Measurements from ENCODE around the gene JAK1.

Gene JAK1

GRCh38 chr1:64884261-64885040 is 81.9 kb downstream of the JAK1 start:
- H3K36me3 ChIP-seq (ENCODE audit: insufficient read depth, low read length) = no peaks in the 10 kb centered on the region
- 95% methylated on average over 5 of the region's 5 CpGs for WGBS
- no peak overlapping the region for H3K27ac ChIP-seq (ENCODE audit: low read depth, low read length)

GRCh38 chr1:64882574-64883255 is 83.6 kb downstream of the JAK1 start:
- WGBS = 95% methylated on average over 10 of the region's 11 CpGs
- no peak overlapping the region for H3K9ac ChIP-seq (ENCODE audit: low read depth, low read length)
- H3K27me3 ChIP-seq (ENCODE audit: insufficient read depth, low read length) = no peaks in the 10 kb centered on the region

More at GRCh38 chr1:64884261-64885040, 81.9 kb downstream of the JAK1 start:
- Histone ChIP-seq H3K4me3 (ENCODE audit: low read length) (no peak overlapping the region), H3K9me3 (ENCODE audit: insufficient read depth, low read depth, low read length) (no peaks in the 10 kb centered on the region), H3K4me1 (ENCODE audit: insufficient read depth, low read length) (peaks cover 21% of the 10 kb centered on the region), H3K27me3 (ENCODE audit: insufficient read depth, low read length) (no peaks in the 10 kb centered on the region), H3K9ac (ENCODE audit: low read depth, low read length) (no peak overlapping the region)

GRCh38 chr1:64881281-64881680 is 85.1 kb downstream of the JAK1 start:
- Histone ChIP-seq H3K36me3 (ENCODE audit: insufficient read depth, low read length) (no peaks in the 10 kb centered on the region; the same call in 1 of the 2 replicates), H3K27ac (ENCODE audit: low read depth, low read length) (no peak overlapping the region), H3K9me3 (ENCODE audit: insufficient read depth, low read depth, low read length) (no peaks in the 10 kb centered on the region), H3K27me3 (ENCODE audit: insufficient read depth, low read length) (no peaks in the 10 kb centered on the region), H3K4me1 (ENCODE audit: insufficient read depth, low read length) (peaks cover 8% of the 10 kb centered on the region), H3K9ac (ENCODE audit: low read depth, low read length) (no peak overlapping the region), H3K4me3 (ENCODE audit: low read length) (no peak overlapping the region)
- WGBS = 92% methylated on average over 1 of the region's 1 CpG

More at GRCh38 chr1:64882574-64883255, 83.6 kb downstream of the JAK1 start:
- H3K9me3 ChIP-seq (ENCODE audit: insufficient read depth, low read depth, low read length) = no peaks in the 10 kb centered on the region
- H3K27ac ChIP-seq (ENCODE audit: low read depth, low read length) = no peak overlapping the region
- H3K4me1 ChIP-seq (ENCODE audit: insufficient read depth, low read length) = peaks cover 17% of the 10 kb centered on the region
- no peaks in the 10 kb centered on the region; the same call in 1 of the 2 replicates for H3K36me3 ChIP-seq (ENCODE audit: insufficient read depth, low read length)
- H3K4me3 ChIP-seq (ENCODE audit: low read length) = no peak overlapping the region

DNA sequence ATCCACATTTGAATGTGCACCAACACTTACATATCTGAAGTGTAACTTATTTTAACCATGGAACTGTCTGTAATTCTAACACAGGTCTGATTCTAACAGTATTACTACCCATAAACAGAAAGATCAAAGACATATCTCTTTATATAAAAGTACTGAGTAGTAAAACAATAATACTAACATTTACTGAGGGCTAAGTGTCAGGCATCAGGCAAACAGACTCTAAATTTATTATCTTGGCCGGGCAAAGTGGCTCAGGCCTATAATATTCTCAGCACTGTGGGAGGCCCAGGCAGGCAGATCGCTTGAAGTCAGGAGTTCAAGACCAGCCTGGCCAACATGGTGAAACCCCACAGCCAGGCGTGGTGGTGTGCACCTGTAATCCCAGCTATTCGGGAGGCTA is 85.9 kb downstream of the JAK1 start:
- H3K27me3 ChIP-seq (ENCODE audit: insufficient read depth, low read length) = no peaks in the 10 kb centered on the region
- WGBS = 94% methylated on average over 4 of the region's 4 CpGs
- H3K4me1 ChIP-seq (ENCODE audit: insufficient read depth, low read length) = peaks cover 5% of the 10 kb centered on the region; the same call in 1 of the 2 replicates
- H3K4me3 ChIP-seq (ENCODE audit: low read length) = no peak overlapping the region
- H3K36me3 ChIP-seq (ENCODE audit: insufficient read depth, low read length) = no peaks in the 10 kb centered on the region; the same call in 1 of the 2 replicates
- H3K27ac ChIP-seq (ENCODE audit: low read depth, low read length) = no peak overlapping the region
- no peak overlapping the region for H3K9ac ChIP-seq (ENCODE audit: low read depth, low read length)
- no peaks in the 10 kb centered on the region for H3K9me3 ChIP-seq (ENCODE audit: insufficient read depth, low read depth, low read length)

- H3K9me3 ChIP-seq (ENCODE audit: insufficient read depth, low read depth, low read length) = no peaks in the 10 kb centered on the region
- WGBS = 95% methylated on average over 10 of the region's 12 CpGs
- no peak overlapping the region for H3K9ac ChIP-seq (ENCODE audit: low read depth, low read length)
- H3K27ac ChIP-seq (ENCODE audit: low read depth, low read length) = no peak overlapping the region
- H3K36me3 ChIP-seq (ENCODE audit: insufficient read depth, low read length) = no peaks in the 10 kb centered on the region; the same call in 1 of the 2 replicates
- no peaks in the 10 kb centered on the region for H3K27me3 ChIP-seq (ENCODE audit: insufficient read depth, low read length)
- no peak overlapping the region for H3K4me3 ChIP-seq (ENCODE audit: low read length)
- H3K4me1 ChIP-seq (ENCODE audit: insufficient read depth, low read length) = peaks cover 5% of the 10 kb centered on the region; the same call in 1 of the 2 replicates
Measured at GRCh38 chr1:64878931-64879611, 87.3 kb downstream of the JAK1 start.

GRCh38 chr1:64878090-64878489 is 88.3 kb downstream of the JAK1 start:
- Histone ChIP-seq H3K4me3 (ENCODE audit: low read length) (no peak overlapping the region), H3K27me3 (ENCODE audit: insufficient read depth, low read length) (no peaks in the 10 kb centered on the region), H3K9me3 (ENCODE audit: insufficient read depth, low read depth, low read length) (no peaks in the 10 kb centered on the region), H3K4me1 (ENCODE audit: insufficient read depth, low read length) (peaks cover 5% of the 10 kb centered on the region; the same call in 1 of the 2 replicates), H3K36me3 (ENCODE audit: insufficient read depth, low read length) (no peaks in the 10 kb centered on the region; the same call in none of the 2 replicates), H3K27ac (ENCODE audit: low read depth, low read length) (no peak overlapping the region), H3K9ac (ENCODE audit: low read depth, low read length) (no peak overlapping the region)

GRCh38 chr1:64877598-64877997 is 88.8 kb downstream of the JAK1 start:
- no peak overlapping the region for H3K4me3 ChIP-seq (ENCODE audit: low read length)
- H3K9ac ChIP-seq (ENCODE audit: low read depth, low read length) = no peak overlapping the region
- peaks cover 5% of the 10 kb centered on the region; the same call in 1 of the 2 replicates for H3K4me1 ChIP-seq (ENCODE audit: insufficient read depth, low read length)
- 88% methylated on average over 1 of the region's 1 CpG for WGBS
- no peaks in the 10 kb centered on the region for H3K9me3 ChIP-seq (ENCODE audit: insufficient read depth, low read depth, low read length)
- no peaks in the 10 kb centered on the region; the same call in none of the 2 replicates for H3K36me3 ChIP-seq (ENCODE audit: insufficient read depth, low read length)
- H3K27ac ChIP-seq (ENCODE audit: low read depth, low read length) = no peak overlapping the region
- no peaks in the 10 kb centered on the region for H3K27me3 ChIP-seq (ENCODE audit: insufficient read depth, low read length)

DNA sequence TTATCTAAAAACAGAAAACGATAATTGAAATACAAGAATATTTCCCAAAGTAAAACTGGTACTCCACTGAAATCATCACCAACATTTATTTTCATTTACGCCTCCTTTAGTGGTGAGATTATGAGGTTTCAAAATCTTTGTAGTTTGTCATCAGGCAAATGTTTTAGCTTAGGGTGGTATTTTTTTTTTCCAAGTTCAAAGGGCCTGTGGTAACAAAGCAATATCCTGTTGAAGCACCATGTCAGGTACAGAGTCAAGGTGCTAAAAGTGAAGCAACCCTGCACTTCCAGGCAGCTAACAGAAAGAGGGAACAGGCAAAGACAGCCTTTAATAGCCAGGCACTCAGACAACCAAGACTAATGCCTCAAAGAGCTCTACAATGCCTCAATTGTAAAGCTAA is 89.2 kb downstream of the JAK1 start:
- H3K4me1 ChIP-seq (ENCODE audit: insufficient read depth, low read length) = peaks cover 5% of the 10 kb centered on the region; the same call in 1 of the 2 replicates
- no peak overlapping the region for H3K9ac ChIP-seq (ENCODE audit: low read depth, low read length)
- no peaks in the 10 kb centered on the region for H3K9me3 ChIP-seq (ENCODE audit: insufficient read depth, low read depth, low read length)
- WGBS = 88% methylated on average over 2 of the region's 2 CpGs
- no peaks in the 10 kb centered on the region for H3K27me3 ChIP-seq (ENCODE audit: insufficient read depth, low read length)
- no peak overlapping the region for H3K27ac ChIP-seq (ENCODE audit: low read depth, low read length)
- H3K4me3 ChIP-seq (ENCODE audit: low read length) = no peak overlapping the region
- no peaks in the 10 kb centered on the region; the same call in none of the 2 replicates for H3K36me3 ChIP-seq (ENCODE audit: insufficient read depth, low read length)

DNA sequence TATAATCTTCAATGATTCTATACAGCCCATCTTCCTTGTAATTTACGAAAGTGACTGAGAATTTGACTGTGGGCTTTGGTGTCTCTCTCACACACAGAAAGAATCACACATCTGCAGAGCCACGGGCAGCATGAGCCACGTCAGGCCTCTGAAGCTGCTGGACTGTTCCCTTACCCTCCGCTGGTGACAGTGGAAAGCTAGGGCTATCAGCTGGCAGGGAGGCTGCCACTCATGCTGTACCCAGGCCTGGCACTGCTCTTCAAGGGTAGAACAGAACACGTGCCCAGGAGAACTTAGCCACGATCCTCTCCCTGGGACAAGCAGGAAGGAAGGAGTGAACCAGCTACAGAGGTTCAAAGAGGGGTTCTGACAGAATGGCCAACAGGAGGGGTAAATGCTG is 90.7 kb downstream of the JAK1 start:
- Histone ChIP-seq H3K9ac (ENCODE audit: low read depth, low read length) (no peak overlapping the region), H3K9me3 (ENCODE audit: insufficient read depth, low read depth, low read length) (no peaks in the 10 kb centered on the region), H3K27me3 (ENCODE audit: insufficient read depth, low read length) (no peaks in the 10 kb centered on the region), H3K4me3 (ENCODE audit: low read length) (no peak overlapping the region), H3K36me3 (ENCODE audit: insufficient read depth, low read length) (no peaks in the 10 kb centered on the region; the same call in none of the 2 replicates), H3K27ac (ENCODE audit: low read depth, low read length) (no peak overlapping the region), H3K4me1 (ENCODE audit: insufficient read depth, low read length) (peaks cover 5% of the 10 kb centered on the region; the same call in 1 of the 2 replicates)
- WGBS = 95% methylated on average over 6 of the region's 6 CpGs

GRCh38 chr1:64875101-64875500 is 91.2 kb downstream of the JAK1 start:
- no peaks in the 10 kb centered on the region for H3K9me3 ChIP-seq (ENCODE audit: insufficient read depth, low read depth, low read length)
- H3K9ac ChIP-seq (ENCODE audit: low read depth, low read length) = no peak overlapping the region
- no peak overlapping the region for H3K4me3 ChIP-seq (ENCODE audit: low read length)
- no peaks in the 10 kb centered on the region; the same call in none of the 2 replicates for H3K36me3 ChIP-seq (ENCODE audit: insufficient read depth, low read length)
- peaks cover 5% of the 10 kb centered on the region; the same call in 1 of the 2 replicates for H3K4me1 ChIP-seq (ENCODE audit: insufficient read depth, low read length)
- no peak overlapping the region for H3K27ac ChIP-seq (ENCODE audit: low read depth, low read length)
- no peaks in the 10 kb centered on the region for H3K27me3 ChIP-seq (ENCODE audit: insufficient read depth, low read length)
- 93% methylated on average over 10 of the region's 10 CpGs for WGBS

DNA sequence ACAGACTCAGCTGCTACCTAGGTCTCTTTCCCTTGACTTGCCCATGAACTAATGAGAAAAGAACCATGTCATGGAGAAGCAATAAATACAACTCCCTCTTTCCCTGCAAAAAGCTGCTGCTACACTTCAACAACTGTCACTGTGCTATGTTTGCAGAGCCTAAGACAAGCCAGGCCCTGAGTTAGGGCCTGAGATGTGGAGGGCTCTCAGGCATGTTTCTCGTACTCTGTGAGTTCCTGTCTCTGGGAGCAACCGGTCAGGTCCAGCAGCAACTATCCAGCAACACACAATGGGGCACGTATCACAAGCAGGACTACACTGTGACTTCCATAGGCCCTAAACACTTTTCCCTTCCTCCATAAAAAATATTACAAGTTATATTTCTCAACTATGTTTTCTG is 91.7 kb downstream of the JAK1 start:
- Histone ChIP-seq H3K9me3 (ENCODE audit: insufficient read depth, low read depth, low read length) (no peaks in the 10 kb centered on the region), H3K9ac (ENCODE audit: low read depth, low read length) (no peak overlapping the region), H3K27ac (ENCODE audit: low read depth, low read length) (no peak overlapping the region), H3K27me3 (ENCODE audit: insufficient read depth, low read length) (no peaks in the 10 kb centered on the region), H3K4me3 (ENCODE audit: low read length) (no peak overlapping the region), H3K36me3 (ENCODE audit: insufficient read depth, low read length) (no peaks in the 10 kb centered on the region; the same call in none of the 2 replicates), H3K4me1 (ENCODE audit: insufficient read depth, low read length) (peaks cover 5% of the 10 kb centered on the region; the same call in 1 of the 2 replicates)
- WGBS = 95% methylated on average over 3 of the region's 3 CpGs
